HG03354 (cell line): ENCODE measurements around the gene TMEM9.

Experiments
- ATAC-seq: cut with Tn5 transposase; IDR thresholded peaks from one replicate; pipeline ENCODE4 v1.9.1; 2021; ENCODE audit warnings: mild to moderate bottlenecking; ENCODE audit not compliant: unreplicated experiment, poor library complexity, severe bottlenecking

The TMEM9 gene

GRCh38 chr1:201090541-201090940 lies 63.7 kb downstream of the TMEM9 start:
- no peak for ATAC-seq

DNA sequence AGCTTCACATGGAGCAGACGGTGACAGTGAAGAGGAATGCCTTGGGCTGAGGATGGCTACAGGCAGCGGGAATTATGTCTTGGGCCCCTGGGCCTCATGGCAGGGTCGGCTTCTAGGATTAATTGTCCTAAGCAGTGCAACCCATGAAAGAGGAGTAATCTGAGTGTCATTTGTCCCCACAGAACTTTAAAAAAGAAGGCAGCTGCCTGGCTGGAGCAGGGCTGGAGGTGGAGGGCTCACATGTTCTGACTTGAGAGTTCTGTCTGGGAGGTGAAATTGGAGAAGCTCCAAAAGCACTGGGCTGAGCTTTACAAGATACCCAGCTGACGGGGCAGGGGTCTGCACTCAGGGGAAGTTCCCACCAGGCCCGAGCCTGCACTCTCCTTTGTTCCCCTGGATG lies 64.7 kb downstream of the TMEM9 start:
- no peak for ATAC-seq

DNA sequence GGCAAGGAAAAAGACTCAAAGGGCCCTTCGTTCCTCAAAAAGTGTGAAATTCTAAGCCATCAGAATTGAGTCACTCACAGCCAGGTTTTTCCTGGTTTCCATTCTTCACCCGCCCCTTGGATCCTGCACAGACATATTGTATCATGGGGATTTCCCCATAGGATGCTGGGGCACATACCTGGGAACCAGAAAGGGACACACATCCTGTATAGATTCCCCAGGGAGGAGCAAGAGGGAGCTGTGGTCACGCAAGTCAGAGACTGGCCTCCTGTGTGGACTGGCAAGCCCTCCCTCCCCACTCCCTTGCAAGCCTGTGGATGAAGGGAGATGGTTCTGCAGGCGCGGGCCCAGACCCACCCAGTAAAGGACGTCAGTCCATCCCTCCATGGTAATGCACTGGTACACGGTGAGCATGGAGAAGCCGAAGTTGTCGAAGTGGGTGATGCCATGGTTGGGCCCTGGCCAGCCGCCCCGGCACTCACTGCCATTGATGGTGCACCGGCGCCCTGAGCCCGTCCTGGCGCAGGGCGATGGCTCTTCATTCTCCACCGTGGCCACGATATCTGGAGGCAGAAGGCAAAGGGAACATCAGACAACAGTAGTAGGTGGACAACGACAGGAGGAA lies 65.3 kb downstream of the TMEM9 start:
- ATAC-seq = no peak

DNA sequence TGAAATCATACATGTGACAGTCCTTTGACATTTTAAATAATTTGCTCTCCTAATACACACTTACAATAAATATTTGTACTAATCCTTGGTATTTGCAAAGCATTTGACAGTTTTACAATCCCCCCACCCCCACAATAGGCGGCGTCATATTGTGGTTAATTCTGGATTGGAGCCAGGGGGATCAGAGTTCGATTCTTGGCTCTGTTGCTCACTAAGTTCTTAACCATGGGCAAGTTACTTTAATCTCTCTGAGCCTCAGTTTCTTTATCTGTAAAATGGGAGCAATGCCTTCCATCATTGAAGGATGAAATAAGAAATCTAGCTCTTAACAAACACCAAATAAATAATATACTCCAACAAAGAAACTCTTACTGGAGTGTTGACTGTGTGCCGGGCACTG lies 65.9 kb downstream of the TMEM9 start:
- no peak for ATAC-seq

GRCh38 chr1:201085902-201086735 lies 68.2 kb downstream of the TMEM9 start:
- no peak for ATAC-seq
